Suppressor macrophage treated with lipopolysaccharide for 4 hours (primary cell): ENCODE data around the gene SLC12A5.
"Not testable (repeated sequence)": the region's sequence is repeated elsewhere in the genome, so short reads cannot be mapped to it uniquely, and the experiment has no call there.

ENCODE experiments used
- DNase-seq: peaks from one replicate; pipeline ENCODE4 v3.0.0-alpha.2; 2020

SLC12A5 gene

GRCh38 chr20:46028772-46029371, at the start of gene SLC12A5:
Gene SLC12A5 (plus strand): TSS chr20:46029215. CDS start chr20:46029345, 130 bp downstream.
- DNase-seq: no peak

GRCh38 chr20:45981261-45981660, 47.8 kb upstream of the SLC12A5 start:
- no peak for DNase-seq

- no peak for DNase-seq
These were observed 45.7 kb upstream of the SLC12A5 start for GRCh38 chr20:45983279-45983743.

- no peak for DNase-seq
These were observed 43.4 kb upstream of the SLC12A5 start for GRCh38 chr20:45985573-45985972.

GRCh38 chr20:45987108-45987780, 41.8 kb upstream of the SLC12A5 start:
- DNase-seq: peak; percentile 90

- DNase-seq: not testable (repeated sequence)
These were observed 40.2 kb upstream of the SLC12A5 start for GRCh38 chr20:45988830-45989229.

- DNase-seq: peak; percentile 19
These were observed 37.4 kb upstream of the SLC12A5 start for GRCh38 chr20:45991616-45992015.

GRCh38 chr20:45993197-45993951, 35.6 kb upstream of the SLC12A5 start:
- peak; percentile 66 for DNase-seq

- peak; percentile 56 for DNase-seq
These were observed 34.1 kb upstream of the SLC12A5 start for GRCh38 chr20:45994761-45995493.

GRCh38 chr20:45995495-45996097, 33.4 kb upstream of the SLC12A5 start:
- DNase-seq: not testable (repeated sequence)

- no peak for DNase-seq
These were observed 31.8 kb upstream of the SLC12A5 start for GRCh38 chr20:45997187-45997586.

- peak; percentile 94 for DNase-seq
These were observed 30.7 kb upstream of the SLC12A5 start for GRCh38 chr20:45998337-45998736.

GRCh38 chr20:45998761-45999160, 30.3 kb upstream of the SLC12A5 start:
- DNase-seq: peak; percentile 83

GRCh38 chr20:45999557-46000261, 29.3 kb upstream of the SLC12A5 start:
- peak; percentile 13 for DNase-seq

GRCh38 chr20:46000262-46000996, 28.6 kb upstream of the SLC12A5 start:
- DNase-seq: peak; percentile 43

- no peak for DNase-seq
These were observed 27.5 kb upstream of the SLC12A5 start for GRCh38 chr20:46001498-46001897.

- peak; percentile 27 for DNase-seq
These were observed 27.0 kb upstream of the SLC12A5 start for GRCh38 chr20:46002008-46002407.

- peak; percentile 92 for DNase-seq
These were observed 24.8 kb upstream of the SLC12A5 start for GRCh38 chr20:46004187-46004586.

GRCh38 chr20:46004889-46005473, 24.0 kb upstream of the SLC12A5 start:
- DNase-seq: peak; percentile 90

GRCh38 chr20:46006022-46006705, 22.9 kb upstream of the SLC12A5 start:
- DNase-seq: peak; percentile 55
